Adrenal gland (tissue), 12 donors: ENCODE measurements around the gene EXOC6B. TPM values are rescaled to one million over a fixed set of nuclear protein-coding genes. Genes with fewer than 3 reads are reported as not detected.
"Not testable (repeated sequence)": the region's sequence is repeated elsewhere in the genome, so short reads cannot be mapped to it uniquely, and the experiment has no call there.

Experiments used
- DNase-seq, 7 donors: peaks; one replicate each; pipeline ENCODE4 v3.0.0-alpha.2; 2019 to 2020
- H3K27ac ChIP-seq, 5 donors: fragments of 200-600 bp; sonication (generic) in 4 of 5; 1 replicate in 3 of 5; 2 replicates in 2 of 5; pipeline versions ENCODE4 v1.5.1 to v1.8.0; 2016 to 2020; ENCODE audit warnings: mild to moderate bottlenecking in 1 of 5
- H3K27me3 ChIP-seq: fragments of 200-600 bp; 2 replicates; pipeline ENCODE4 v1.8.0; 2021
- H3K36me3 ChIP-seq, 2 donors: fragments of 200-600 bp; replicated peaks in 1 of 2; 1 replicate in 1 of 2; 2 replicates in 1 of 2; pipeline versions ENCODE4 v1.5.1 to v1.8.0; 2018 to 2022
- H3K4me1 ChIP-seq, 2 donors: fragments of 200-600 bp; replicated peaks in 1 of 2; 1 replicate in 1 of 2; 2 replicates in 1 of 2; pipeline versions ENCODE4 v1.5.1 to v1.8.0; 2018 to 2021
- H3K4me3 ChIP-seq, 4 donors: fragments of 200-600 bp; sonication (generic) in 3 of 4; one replicate each; pipeline ENCODE4 v1.5.1; 2016 to 2018
- H3K9me3 ChIP-seq, 3 donors: fragments of 200-600 bp; sonication (generic) in 1 of 3; replicated peaks in 1 of 3; 1 replicate in 2 of 3; 2 replicates in 1 of 3; pipeline versions ENCODE4 v1.5.1 to v1.8.0; 2016 to 2021
- CTCF ChIP-seq, 6 experiments: fragments of 450-650 bp in 4 of 6; fragments of 200-600 bp in 2 of 6; sonication (generic) in 1 of 6; IDR thresholded peaks; 1 replicate in 5 of 6; 2 replicates in 1 of 6; pipeline versions ENCODE4 v1.5.1 to v1.8.0; 2016 to 2021; ENCODE audit warnings: antibody characterized with exemption in 6 of 6, mild to moderate bottlenecking in 2 of 6, moderate library complexity in 1 of 6
- POLR2A ChIP-seq, 2 donors: fragments of 450-650 bp; IDR thresholded peaks; one replicate each; pipeline ENCODE4 v1.6.1; 2017; ENCODE audit warnings: antibody characterized with exemption in 2 of 2, mild to moderate bottlenecking in 2 of 2, moderate library complexity in 1 of 2
- WGBS, 4 donors: extraction: QIAGEN DNeasy Blood & Tissue Kit in 2 of 4; methylation state at CpG; one replicate each; pipeline versions ENCODE4 v1.1.5 to v1.1.7; 2013 to 2017; 5-methylcytosine and 5-hydroxymethylcytosine counted together
- intact Hi-C, 2 donors: fragments of 100-400 bp; cut with DNase I; formaldehyde crosslinking; loops; one replicate each; pipeline versions ENCODE4 v1.14.1 to v1.15.0; 2022 to 2023
- polyA plus RNA-seq, 3 donors: library from polyadenylated mRNA; stranded (reverse); fragments of 200-250 nt in 2 of 3; fragments of 350-450 nt in 1 of 3; fragmentation: Illumina TruSeq in 1 of 3; extraction: RNeasy Lipid Tissue Mini Kit (QIAGEN cat#74804) in 1 of 3; gene quantifications; one replicate each; pipeline ENCODE4 v1.2.3, GENCODE V29; 2013 to 2014
- total RNA-seq, 9 donors: library from RNA; depleted of rRNA in 4 of 9; stranded (reverse); fragments of >200 nt in 4 of 9; fragments of 120-200 nt in 1 of 9; fragmentation: NEBNext Ultra II Directional in 1 of 9; extraction: Animal tissue kit (Norgen Biotek cat#: 25700) in 1 of 9; gene quantifications; one replicate each; pipeline versions ENCODE4 v1.1.0 to v1.2.4, GENCODE V29; 2013 to 2023
- donor health status: healthy with polysubstance abuse.
- donor health status: Bipolar disorder and iron deficiency.
- donor health status: DM: yes; HTN: yes; CAD: no.
- donor health status: DM: no; HTN: no; CAD: no.
- donor health status: DM: no; HTN: no; CAD: no.
- donor health status: DM: yes; HTN: yes; CAD: no.

Gene EXOC6B
- total and polyA plus RNA-seq, 12 donors: 6.0 to 92.6 (median 50.6) TPM

GRCh38 chr2:72603481-72603880, 222.4 kb downstream of the EXOC6B start:
- intact Hi-C loops: no loop called here
- no peak for DNase-seq
- Histone ChIP-seq H3K4me3 (no peak overlapping the region), H3K9me3 (no peaks in the 10 kb centered on the region), H3K27me3 (no peaks in the 10 kb centered on the region), H3K4me1 (peaks cover 0 to 7% of the 10 kb centered on the region in 2 donors), H3K36me3 (no peaks in the 10 kb centered on the region), H3K27ac (no peak overlapping the region)
- TF ChIP-seq CTCF (IDR thresholded peaks at IDR 0.05): no peak
- TF ChIP-seq POLR2A (IDR thresholded peaks at IDR 0.05): no peak
- WGBS, 4 donors: 80 to 86% (median 86%) methylated on average over 2 of the region's 2 CpGs

GRCh38 chr2:72602711-72603110, 223.1 kb downstream of the EXOC6B start:
- 83 to 95% (median 89%) methylated on average over 3 of the region's 3 CpGs for WGBS, 4 donors
- Histone ChIP-seq H3K9me3 (no peaks in the 10 kb centered on the region), H3K36me3 (no peaks in the 10 kb centered on the region), H3K27ac (no peak overlapping the region), H3K4me1 (no peaks in the 10 kb centered on the region), H3K27me3 (no peaks in the 10 kb centered on the region), H3K4me3 (no peak overlapping the region)
- no peak for TF ChIP-seq CTCF (IDR thresholded peaks at IDR 0.05)
- no peak for TF ChIP-seq POLR2A (IDR thresholded peaks at IDR 0.05)
- intact Hi-C loops: no loop called here
- DNase-seq: no peak

- Histone ChIP-seq H3K9me3 (no peaks in the 10 kb centered on the region), H3K27ac (no peak overlapping the region), H3K4me3 (no peak overlapping the region), H3K4me1 (no peaks in the 10 kb centered on the region), H3K27me3 (no peaks in the 10 kb centered on the region), H3K36me3 (no peaks in the 10 kb centered on the region)
- no peak for TF ChIP-seq CTCF (IDR thresholded peaks at IDR 0.05)
- TF ChIP-seq POLR2A (IDR thresholded peaks at IDR 0.05): no peak
- intact Hi-C loops: no loop called here
- no peak for DNase-seq
- 85 to 91% (median 89%) methylated on average over 1 of the region's 1 CpG for WGBS, 4 donors
Observed at GRCh38 chr2:72602095-72602494, 223.7 kb downstream of the EXOC6B start.

- H3K9me3 ChIP-seq, H3K27ac ChIP-seq, H3K4me1 ChIP-seq, DNase-seq, H3K36me3 ChIP-seq, H3K27me3 ChIP-seq, H3K4me3 ChIP-seq: not testable (repeated sequence)
- intact Hi-C loops: loop anchor here in 1 of 2 donors (10.0 kb wide), 1 partner anchor 161 kb away; no protein-coding TSS in a partner anchor
- 97 to 100% (median 98%) methylated on average over 4 of the region's 4 CpGs for WGBS, 4 donors
Observed at GRCh38 chr2:72583836-72584235, 242.0 kb downstream of the EXOC6B start.

- H3K9me3 ChIP-seq: no peaks in the 10 kb centered on the region
- H3K4me1 ChIP-seq: peaks cover 0 to 6% of the 10 kb centered on the region in 2 donors
- 23 to 41% (median 38%) methylated on average over 1 of the region's 1 CpG for WGBS, 4 donors
- intact Hi-C loops: loop anchor here in 1 of 2 donors (10.0 kb wide), 1 partner anchor 161 kb away; no protein-coding TSS in a partner anchor
- no peak overlapping the region for H3K4me3 ChIP-seq
- H3K27ac ChIP-seq: no peak overlapping the region
- no peaks in the 10 kb centered on the region for H3K36me3 ChIP-seq
- DNase-seq: no peak
- TF ChIP-seq POLR2A (IDR thresholded peaks at IDR 0.05) (no peak), CTCF (IDR thresholded peaks at IDR 0.05) (no peak)
- H3K27me3 ChIP-seq: no peaks in the 10 kb centered on the region
Observed at GRCh38 chr2:72583376-72583775, 242.5 kb downstream of the EXOC6B start.
